GM20431 (cell line): Measurements from ENCODE around the gene NOS3.

ENCODE experiments used
- in situ Hi-C: fragments of 300-500 bp; cut with MseI, MboI; formaldehyde crosslinking; loops from one replicate; pipeline ENCODE4 v1.15.0; 2020; ENCODE audit warnings: low sequenced_read_pairs; ENCODE audit not compliant: unreplicated experiment

The NOS3 gene

DNA sequence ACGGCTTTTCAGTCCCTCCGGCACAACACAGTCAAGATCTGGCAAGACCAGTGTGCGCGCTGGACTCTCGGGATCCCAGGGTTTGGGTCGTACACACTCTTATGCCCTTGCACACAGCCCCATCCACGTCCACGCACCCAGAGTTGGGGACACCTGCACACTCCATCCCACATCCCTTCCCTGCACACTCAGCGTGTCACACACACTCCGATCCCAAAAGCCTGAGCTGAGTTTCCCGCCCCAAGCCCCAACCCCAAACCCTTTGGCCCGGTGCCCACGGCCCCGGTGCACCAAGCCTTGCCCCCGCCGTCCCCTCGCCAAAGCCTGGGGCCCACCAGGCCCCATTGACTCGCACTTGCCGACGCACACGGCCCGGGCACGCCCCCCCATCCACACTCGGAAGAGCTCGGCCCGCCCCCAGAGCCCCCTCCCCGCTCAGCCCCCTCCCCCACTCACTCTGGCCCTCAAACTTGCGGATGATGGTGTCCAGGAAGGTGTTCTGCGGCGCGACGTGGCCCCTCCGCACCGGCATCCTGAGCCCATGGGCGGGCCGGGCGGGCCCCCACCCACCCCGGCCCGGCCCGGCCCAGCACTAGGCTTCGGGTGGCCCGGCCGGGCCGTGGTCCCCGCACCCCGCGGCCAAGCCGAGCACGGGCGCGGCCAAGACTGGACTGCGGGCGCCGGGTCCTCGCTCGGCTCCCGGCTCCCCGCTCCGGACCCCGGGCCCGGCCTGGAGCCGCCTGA lies 13.3 kb upstream of the NOS3 start:
- in situ Hi-C loops: loop anchor here (25.0 kb wide), 1 partner anchor 190 kb away; no protein-coding TSS in a partner anchor

DNA sequence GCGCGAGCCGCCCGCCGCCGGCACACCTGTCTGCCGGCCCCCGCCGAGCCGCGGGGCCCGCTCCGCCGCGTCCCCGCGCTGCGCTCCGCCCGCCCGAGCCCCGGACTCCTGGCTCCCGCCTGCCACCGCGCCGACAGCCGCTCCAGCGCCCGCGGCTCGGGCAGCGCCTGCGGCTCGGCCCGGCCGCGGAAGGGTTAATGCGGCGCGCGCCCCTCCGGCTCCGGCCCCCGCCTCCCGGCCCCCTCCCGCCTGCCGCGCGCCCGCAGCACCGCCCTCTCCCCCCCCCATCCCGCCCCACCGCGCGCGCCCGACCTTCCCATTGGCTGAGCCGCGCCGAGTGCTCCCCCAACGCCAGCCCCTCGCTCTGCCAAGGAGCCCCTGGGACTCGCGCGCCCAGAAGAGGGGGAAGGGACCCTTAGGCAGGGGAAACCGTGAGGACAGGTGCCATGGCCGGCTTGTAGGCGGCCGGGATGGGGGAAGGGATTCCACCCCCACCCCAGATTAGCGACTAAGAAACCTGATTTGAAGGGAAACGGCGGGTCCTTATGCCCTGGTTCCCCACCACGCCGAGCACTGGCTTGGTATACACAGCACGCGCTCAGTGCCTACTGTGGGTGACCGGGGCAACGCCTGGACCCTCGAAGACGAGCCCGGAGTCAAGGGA lies 12.6 kb upstream of the NOS3 start, which contains the start of gene KCNH2:
TSS of gene KCNH2 (minus strand) at position 196 of the 664 bp plus-strand sequence. CDS start 408 bp downstream, outside the sequence.
- in situ Hi-C loops: loop anchor here (25.0 kb wide), 1 partner anchor 191 kb away; no protein-coding TSS in a partner anchor

DNA sequence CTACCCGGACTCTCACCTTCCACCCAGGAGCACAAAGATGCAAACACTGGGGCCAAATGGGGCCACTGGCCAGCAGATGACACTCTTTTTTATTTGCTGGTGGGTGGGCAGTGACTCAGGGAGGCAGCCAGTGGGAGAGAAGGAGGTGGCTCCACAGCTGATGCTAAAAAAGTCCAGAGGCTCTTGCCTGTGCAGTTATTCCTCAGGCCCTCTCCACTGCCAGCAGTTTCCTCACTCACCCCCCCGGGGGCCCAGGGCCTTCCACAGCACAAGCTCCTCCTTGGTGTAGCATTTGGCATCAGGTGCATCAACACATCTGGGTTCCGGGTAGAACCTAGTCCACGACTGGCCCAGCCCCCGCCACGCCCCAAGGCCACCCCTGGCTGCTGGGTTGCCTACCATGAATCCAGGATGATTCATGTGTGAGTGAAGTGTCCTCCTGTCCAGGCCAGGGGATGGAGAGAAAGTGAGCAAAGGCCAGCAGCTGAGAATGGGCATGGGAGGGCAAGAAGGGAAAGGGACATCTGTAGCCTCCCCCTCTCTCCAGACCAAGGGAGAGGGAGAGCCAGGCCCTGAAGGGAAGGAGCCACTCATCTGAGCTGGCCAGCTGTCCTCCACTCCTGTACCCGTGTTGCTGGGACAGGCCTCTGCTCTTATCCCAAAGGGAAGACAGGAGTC lies 11.0 kb upstream of the NOS3 start:
- in situ Hi-C loops: loop anchor here (25.0 kb wide), 1 partner anchor 193 kb away; no protein-coding TSS in a partner anchor

DNA sequence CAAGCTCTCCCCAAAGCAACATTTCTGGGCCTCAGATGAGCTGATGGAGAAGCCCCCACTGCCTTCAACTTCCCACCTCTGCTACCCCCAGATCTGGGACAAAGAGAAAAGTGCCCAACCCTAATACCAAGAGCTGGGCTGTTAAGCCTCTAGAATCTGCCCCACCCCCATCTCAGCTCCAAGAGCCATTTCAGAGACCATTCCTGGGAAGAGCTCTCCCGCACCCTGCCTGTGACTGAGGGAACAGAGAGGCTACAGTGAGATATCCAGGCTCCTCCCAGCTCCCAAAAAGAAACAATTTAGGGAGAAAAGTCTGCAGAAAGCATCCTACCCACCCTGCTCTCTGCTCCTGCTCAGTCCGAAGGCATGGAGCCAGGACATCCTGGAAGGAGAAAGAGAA lies 10.2 kb upstream of the NOS3 start:
- in situ Hi-C loops: loop anchor here (25.0 kb wide), 1 partner anchor 193 kb away; no protein-coding TSS in a partner anchor

DNA sequence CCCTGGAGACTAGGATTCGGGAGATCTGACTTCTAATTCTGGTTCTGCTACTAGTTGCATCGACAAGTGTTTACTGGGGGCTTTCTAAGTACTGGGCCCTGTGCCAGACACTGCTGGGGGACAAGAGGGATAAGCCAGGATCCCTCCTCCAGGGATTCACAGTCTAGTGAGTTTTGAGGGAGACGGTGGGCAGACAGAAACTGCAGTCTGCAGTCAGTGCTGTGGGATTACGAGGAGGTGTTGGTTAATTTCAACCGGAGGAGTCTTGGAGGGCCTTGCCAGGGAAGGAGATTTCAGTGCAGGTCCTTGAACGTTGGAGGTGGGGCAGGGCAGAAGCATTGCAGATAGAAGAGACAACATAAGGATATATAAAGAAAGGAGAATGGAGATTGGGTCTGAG lies 9.2 kb upstream of the NOS3 start:
- in situ Hi-C loops: loop anchor here (25.0 kb wide), 1 partner anchor 194 kb away; no protein-coding TSS in a partner anchor

DNA sequence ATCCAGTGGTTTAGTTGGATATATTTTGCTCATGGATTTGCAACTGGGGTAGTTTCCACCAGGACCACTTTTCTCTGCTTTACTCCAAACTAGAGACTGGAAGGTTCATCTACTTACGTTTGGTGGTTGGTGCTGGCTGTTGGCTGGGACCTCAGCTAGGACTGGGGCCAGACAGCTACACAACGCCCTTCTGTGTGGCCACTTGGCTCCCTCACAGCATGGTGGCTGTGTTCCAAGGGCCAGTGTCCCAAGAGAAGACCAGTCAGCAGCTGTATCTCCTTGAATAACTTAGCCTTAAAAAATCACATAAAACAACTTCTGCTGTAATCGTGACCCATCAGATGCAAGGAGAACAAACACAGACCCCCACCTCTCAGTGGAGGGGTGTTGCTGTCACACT lies 8.5 kb upstream of the NOS3 start:
- in situ Hi-C loops: loop anchor here (25.0 kb wide), 1 partner anchor 195 kb away; no protein-coding TSS in a partner anchor

DNA sequence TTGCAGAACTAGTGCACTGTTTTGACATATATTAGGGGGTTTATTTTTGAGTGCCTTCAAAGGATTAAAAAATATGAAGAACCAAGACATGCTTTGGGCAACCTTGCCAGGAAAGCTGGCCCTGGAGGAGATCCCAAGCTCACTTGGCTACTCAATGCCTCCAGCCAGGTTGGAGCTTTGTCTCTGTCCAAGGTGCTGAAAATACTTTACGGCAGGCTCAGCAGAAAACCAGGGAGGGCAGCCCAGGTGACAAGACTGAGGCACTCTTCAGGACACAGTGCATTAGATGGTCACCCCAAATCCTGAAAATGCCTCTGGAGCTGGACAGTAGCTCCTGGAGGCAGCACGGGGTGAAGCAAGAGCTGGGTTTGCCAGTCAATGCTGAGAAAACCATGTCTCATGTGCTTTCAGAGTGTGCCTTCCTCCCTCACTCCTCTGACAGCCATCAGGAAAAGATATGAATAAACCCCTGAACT lies 6.9 kb upstream of the NOS3 start:
- in situ Hi-C loops: loop anchor here (25.0 kb wide), 1 partner anchor 197 kb away; no protein-coding TSS in a partner anchor

DNA sequence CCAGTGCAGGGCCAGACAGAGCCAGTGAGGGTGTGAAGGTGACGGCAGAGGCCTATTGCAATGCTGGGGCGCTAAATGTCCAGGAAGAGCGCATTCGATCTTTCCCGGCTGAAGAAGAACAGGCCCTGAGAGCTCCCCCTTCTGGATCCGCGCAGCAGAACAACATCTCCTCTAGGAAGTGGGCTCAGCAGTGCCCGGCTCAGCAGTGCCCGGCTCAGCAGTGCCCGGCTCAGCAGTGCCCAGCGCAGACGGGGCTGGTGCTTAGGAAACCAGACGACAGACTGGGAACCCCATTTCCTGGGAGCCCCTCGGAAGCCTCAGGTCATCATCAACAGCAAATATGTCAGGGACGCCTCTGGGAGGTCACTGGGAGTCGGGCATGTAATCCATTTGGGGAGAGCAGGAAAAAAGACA lies 4.7 kb upstream of the NOS3 start:
- in situ Hi-C loops: loop anchor here (25.0 kb wide), 1 partner anchor 199 kb away; no protein-coding TSS in a partner anchor

DNA sequence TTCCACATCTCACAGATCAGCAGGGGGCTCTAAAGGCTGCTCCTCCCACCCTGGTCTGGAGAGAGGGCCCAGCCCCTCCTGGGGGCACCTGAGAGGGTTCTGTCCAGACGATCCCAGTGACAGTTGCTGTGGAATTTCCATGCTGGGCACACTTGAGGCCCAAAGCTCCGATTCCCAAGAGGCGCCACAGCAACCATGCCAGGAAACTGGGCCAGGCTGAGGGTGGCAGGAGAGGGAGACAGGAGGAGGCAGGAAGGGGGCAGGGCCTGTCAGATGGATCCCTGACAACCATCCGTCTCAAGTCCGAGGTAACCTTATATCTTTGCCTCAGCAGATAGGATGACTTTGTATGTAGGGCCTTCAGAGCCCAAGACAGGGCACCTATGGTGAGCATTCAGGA lies 4.3 kb upstream of the NOS3 start:
- in situ Hi-C loops: loop anchor here (25.0 kb wide), 1 partner anchor 199 kb away; no protein-coding TSS in a partner anchor

DNA sequence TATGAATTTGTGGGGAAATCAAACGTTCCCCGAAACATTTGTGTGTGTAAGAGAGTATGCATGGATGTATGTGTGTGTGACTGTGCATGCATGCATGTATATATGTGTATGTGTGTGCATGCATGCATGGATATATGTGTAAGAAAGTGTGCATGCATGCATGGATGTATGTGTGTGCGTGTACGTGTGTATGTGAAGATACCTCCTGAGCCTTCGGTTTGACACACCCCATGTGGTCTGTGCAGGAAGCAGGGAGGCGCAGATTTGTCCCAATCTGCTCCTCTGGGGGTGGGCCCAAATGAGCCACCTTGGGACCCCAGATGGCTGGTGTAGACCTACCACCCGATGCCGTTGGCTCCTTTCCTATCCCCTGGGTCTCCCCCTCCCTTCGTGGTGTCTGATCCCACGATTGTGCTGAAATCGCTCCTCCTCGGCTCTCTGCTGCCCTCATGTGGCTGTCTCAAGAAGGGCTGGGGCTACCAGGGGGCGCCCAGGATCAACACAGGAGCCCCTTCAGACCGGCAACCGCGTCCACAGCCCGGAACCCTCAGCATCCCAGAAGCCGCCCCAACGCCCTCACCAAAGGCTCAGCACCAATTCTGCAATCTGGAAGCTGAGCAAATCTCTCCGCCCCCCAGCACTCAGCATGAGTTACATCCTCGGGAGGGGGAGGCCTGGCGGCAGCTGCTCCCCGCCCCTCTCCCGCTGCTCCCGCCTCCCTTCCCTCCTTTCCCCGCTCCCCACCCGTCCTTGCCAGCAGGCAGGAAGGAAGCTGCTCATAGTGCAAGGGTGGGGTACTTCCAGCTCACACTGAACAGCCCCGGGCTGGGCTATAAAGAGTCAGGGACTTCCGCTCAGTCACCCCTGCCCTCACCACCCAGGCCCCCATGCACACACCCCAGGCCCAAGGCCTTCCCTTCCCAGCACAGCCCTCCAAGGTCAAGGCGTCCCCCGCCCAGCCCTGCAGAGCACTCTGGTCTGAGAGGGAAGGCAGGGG lies 2.3 kb upstream of the NOS3 start:
- in situ Hi-C loops: loop anchor here (25.0 kb wide), 1 partner anchor 201 kb away; no protein-coding TSS in a partner anchor

DNA sequence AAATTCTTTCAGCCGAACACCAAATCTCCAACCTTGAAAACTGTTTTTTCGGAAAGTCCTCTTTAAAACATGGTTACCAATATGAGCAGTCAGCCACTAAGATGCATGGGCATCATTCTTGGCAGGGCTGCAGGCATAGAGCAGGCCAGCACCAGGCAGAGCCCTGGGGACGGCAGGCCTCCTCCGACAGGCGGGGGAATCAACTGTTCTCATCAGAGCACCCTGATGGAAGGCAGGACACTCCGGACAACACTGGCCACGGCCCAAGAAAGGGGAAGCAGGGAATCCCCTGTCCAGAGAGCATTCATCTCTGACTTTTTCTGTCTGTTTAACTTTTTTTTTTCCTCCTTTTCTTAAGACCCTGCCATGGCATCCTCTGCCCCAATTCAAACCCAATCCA lies 1.4 kb upstream of the NOS3 start:
- in situ Hi-C loops: loop anchor here (25.0 kb wide), 1 partner anchor 202 kb away; no protein-coding TSS in a partner anchor

DNA sequence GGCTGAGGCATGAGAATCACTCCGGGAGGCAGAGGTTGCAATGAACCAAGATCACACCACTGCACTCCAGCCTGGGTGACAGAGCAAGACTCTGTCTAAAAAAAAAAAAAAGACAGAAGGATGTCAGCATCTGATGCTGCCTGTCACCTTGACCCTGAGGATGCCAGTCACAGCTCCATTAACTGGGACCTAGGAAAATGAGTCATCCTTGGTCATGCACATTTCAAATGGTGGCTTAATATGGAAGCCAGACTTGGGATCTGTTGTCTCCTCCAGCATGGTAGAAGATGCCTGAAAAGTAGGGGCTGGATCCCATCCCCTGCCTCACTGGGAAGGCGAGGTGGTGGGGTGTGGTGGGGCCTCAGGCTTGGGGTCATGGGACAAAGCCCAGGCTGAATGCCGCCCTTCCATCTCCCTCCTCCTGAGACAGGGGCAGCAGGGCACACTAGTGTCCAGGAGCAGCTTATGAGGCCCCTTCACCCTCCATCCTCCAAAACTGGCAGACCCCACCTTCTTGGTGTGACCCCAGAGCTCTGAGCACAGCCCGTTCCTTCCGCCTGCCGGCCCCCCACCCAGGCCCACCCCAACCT lies 1.3 kb downstream of the NOS3 start:
- in situ Hi-C loops: loop anchor here (25.0 kb wide), 1 partner anchor 205 kb away; no protein-coding TSS in a partner anchor

DNA sequence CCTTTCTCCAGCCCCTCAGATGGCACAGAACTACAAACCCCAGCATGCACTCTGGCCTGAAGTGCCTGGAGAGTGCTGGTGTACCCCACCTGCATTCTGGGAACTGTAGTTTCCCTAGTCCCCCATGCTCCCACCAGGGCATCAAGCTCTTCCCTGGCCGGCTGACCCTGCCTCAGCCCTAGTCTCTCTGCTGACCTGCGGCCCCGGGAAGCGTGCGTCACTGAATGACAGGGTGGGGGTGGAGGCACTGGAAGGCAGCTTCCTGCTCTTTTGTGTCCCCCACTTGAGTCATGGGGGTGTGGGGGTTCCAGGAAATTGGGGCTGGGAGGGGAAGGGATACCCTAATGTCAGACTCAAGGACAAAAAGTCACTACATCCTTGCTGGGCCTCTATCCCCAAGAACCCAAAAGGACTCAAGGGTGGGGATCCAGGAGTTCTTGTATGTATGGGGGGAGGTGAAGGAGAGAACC lies 2.1 kb downstream of the NOS3 start:
- in situ Hi-C loops: loop anchor here (25.0 kb wide), 1 partner anchor 206 kb away; no protein-coding TSS in a partner anchor

DNA sequence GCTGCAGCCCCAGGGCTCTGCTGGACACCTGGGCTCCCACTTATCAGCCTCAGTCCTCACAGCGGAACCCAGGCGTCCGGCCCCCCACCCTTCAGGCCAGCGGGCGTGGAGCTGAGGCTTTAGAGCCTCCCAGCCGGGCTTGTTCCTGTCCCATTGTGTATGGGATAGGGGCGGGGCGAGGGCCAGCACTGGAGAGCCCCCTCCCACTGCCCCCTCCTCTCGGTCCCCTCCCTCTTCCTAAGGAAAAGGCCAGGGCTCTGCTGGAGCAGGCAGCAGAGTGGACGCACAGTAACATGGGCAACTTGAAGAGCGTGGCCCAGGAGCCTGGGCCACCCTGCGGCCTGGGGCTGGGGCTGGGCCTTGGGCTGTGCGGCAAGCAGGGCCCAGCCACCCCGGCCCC lies 2.7 kb downstream of the NOS3 start:
- in situ Hi-C loops: loop anchor here (25.0 kb wide), 1 partner anchor 206 kb away; no protein-coding TSS in a partner anchor

DNA sequence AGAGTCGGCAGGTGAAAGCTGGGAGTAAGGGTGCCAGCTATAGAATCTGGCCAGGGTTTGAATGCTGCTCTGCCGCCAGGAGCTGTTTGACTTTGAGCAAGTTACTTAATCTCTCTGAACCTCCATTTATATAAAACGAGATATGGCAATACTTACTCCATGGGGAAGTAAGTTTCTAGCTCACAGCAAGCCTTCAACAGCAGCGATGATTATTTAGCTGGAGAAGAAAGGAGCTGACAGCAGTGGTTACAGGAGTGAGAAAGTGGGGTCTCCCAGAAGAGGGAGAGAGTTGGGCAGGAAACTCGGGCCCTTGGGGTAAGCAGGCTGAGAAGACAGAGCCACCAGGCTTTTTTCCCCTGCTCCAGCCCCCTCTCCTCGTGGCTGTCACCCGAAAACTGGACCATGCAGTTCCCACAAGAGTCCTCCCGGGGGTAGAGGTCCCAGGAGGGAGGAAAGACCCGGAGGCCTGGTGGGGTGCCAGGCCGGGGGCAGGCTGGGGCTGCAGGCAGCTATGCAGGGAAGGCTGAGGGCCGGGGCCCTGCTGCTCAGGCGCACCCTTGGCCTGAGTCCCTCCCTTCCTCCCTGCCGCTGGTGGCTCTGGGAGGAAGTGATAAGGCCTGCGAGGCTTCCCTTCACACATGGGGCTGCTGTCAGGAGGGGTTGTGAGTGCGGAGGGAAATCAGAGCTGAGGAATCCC lies 3.5 kb downstream of the NOS3 start:
- in situ Hi-C loops: loop anchor here (25.0 kb wide), 1 partner anchor 207 kb away; no protein-coding TSS in a partner anchor

DNA sequence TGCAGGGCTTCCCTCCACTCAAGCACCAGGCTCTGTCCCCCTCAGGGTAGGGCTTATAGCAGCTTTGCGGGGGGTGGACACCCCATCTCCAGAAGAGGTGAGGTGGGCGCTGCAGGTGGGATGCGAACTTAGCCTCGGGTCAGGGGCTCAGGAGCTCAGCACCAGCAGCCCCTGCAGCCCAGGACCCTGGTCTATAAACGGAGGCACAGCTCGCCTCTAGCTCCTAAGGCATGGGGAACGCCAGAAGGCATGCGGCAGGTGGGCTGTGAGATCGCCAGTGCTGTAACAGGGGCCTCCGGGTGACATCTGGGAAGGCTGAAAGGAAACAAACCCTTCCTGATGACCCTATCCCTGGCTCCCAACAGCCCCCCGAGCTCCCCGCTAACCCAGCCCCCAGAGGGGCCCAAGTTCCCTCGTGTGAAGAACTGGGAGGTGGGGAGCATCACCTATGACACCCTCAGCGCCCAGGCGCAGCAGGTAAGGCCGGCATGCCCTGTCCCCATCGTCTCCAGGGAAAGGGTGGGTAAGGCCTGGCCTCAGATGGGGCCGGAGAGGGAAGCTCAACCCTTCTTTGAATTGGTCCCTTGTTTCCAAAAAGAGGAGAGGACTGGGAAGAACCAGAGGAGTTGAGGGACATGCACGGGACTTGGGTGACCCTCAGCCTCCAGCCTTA lies 4.2 kb downstream of the NOS3 start:
- in situ Hi-C loops: loop anchor here (25.0 kb wide), 1 partner anchor 208 kb away; no protein-coding TSS in a partner anchor
